Smooth muscle cell (in vitro differentiated cells): ENCODE measurements around the gene RPL35A. TPM values are rescaled to one million over a fixed set of nuclear protein-coding genes. Genes with fewer than 3 reads are reported as not detected.

Experiments
- DNase-seq: peaks from one replicate; lab custom pipeline; 2025; ENCODE audit not compliant: unreplicated experiment; lab: John Stamatoyannopoulos, UW
- H2AFZ ChIP-seq: fragments of 200-600 bp; sonication (generic); 2 replicates; pipeline ENCODE4 v1.6.0; 2016; ENCODE audit warnings: antibody characterized with exemption, low read depth, mild to moderate bottlenecking
- H3F3A ChIP-seq: fragments of 200-600 bp; sonication (generic); 2 replicates; pipeline ENCODE4 v1.6.0; 2017; ENCODE audit warnings: antibody characterized with exemption, low read depth
- H3K27ac ChIP-seq: fragments of 200-600 bp; sonication (generic); 2 replicates; pipeline ENCODE4 v1.5.1; 2016; ENCODE audit warnings: low read depth, mild to moderate bottlenecking
- H3K27me3 ChIP-seq: fragments of 200-600 bp; sonication (generic); 2 replicates; pipeline ENCODE4 v1.6.1; 2016; ENCODE audit warnings: low read depth, mild to moderate bottlenecking
- H3K36me3 ChIP-seq: fragments of 200-600 bp; sonication (generic); 2 replicates; pipeline ENCODE4 v1.5.1; 2016; ENCODE audit warnings: low read depth
- H3K4me1 ChIP-seq: fragments of 200-600 bp; sonication (generic); 2 replicates; pipeline ENCODE4 v1.5.1; 2016; ENCODE audit warnings: low read depth
- H3K4me2 ChIP-seq: fragments of 200-600 bp; sonication (generic); 2 replicates; pipeline ENCODE4 v1.6.0; 2016; ENCODE audit warnings: mild to moderate bottlenecking
- H3K4me3 ChIP-seq: fragments of 200-600 bp; sonication (generic); 2 replicates; pipeline ENCODE4 v1.5.1; 2016; ENCODE audit warnings: mild to moderate bottlenecking
- H3K79me2 ChIP-seq: fragments of 200-600 bp; sonication (generic); 2 replicates; pipeline ENCODE4 v1.6.0; 2016; ENCODE audit warnings: low read depth, mild to moderate bottlenecking
- H3K9ac ChIP-seq: fragments of 200-600 bp; sonication (generic); 2 replicates; pipeline ENCODE4 v1.6.0; 2016; ENCODE audit warnings: low read depth
- H3K9me3 ChIP-seq: fragments of 200-600 bp; sonication (generic); replicated peaks from 2 replicates; pipeline ENCODE4 v1.5.1; 2016; ENCODE audit warnings: low read depth
- H4K20me1 ChIP-seq: fragments of 200-600 bp; sonication (generic); 2 replicates; pipeline ENCODE4 v1.6.0; 2016; ENCODE audit warnings: low read depth
- CTCF ChIP-seq: fragments of 200-600 bp; sonication (generic); IDR thresholded peaks from 2 replicates; pipeline ENCODE4 v1.5.1; 2017; ENCODE audit warnings: borderline replicate concordance, mild to moderate bottlenecking, antibody characterized with exemption; ENCODE audit not compliant: insufficient read depth, poor library complexity, severe bottlenecking
- WGBS: methylation state at CpG from one replicate; pipeline ENCODE4 v1.1.7; 2016; ENCODE audit warnings: low lambda C conversion rate; 5-methylcytosine and 5-hydroxymethylcytosine counted together
- polyA plus RNA-seq: library from polyadenylated mRNA; unstranded; fragments of >200 nt; fragmentation: Nextera tagmentation; extraction: Ambion mirVana; gene quantifications from 2 replicates; pipeline ENCODE4 v1.2.1, GENCODE V29; 2016
- total RNA-seq: library from RNA; depleted of rRNA; stranded (reverse); fragments of >200 nt; gene quantifications from 2 replicates; pipeline ENCODE4 v1.2.3, GENCODE V29; 2014

RPL35A gene
- total and polyA plus RNA-seq, 2 experiments from 2014 or later = 778 to 1,156 TPM

- peak within 1 kb of the TSS; percentile 72 for H3K4me3 ChIP-seq
- TF ChIP-seq CTCF = no peak
- peaks cover 15% of the 10 kb centered on the region for H3K4me1 ChIP-seq
- H3F3A ChIP-seq = peaks cover 40% of the 10 kb centered on the region
- peak within 1 kb of the TSS; percentile 86 for H3K9ac ChIP-seq
- H3K79me2 ChIP-seq = no peaks in the 10 kb centered on the region
- peak within 1 kb of the TSS; percentile 86 for H3K27ac ChIP-seq
- no peaks in the 10 kb centered on the region for H3K27me3 ChIP-seq
- 1% methylated on average over 62 of the region's 62 CpGs for WGBS
- H3K36me3 ChIP-seq = no peaks in the 10 kb centered on the region
- H3K4me2 ChIP-seq = peak within 1 kb of the TSS; percentile 87
- no peaks in the 10 kb centered on the region for H3K9me3 ChIP-seq
- peak within 1 kb of the TSS; percentile 83 for H2AFZ ChIP-seq
- peaks cover 11% of the 10 kb centered on the region for H4K20me1 ChIP-seq
- peak; percentile 77 for DNase-seq
Observed at GRCh38 chr3:197959891-197960693, 10.1 kb downstream of the RPL35A start, which contains the start of gene LMLN. Gene LMLN (plus strand): TSS chr3:197960217. CDS start chr3:197960246, 29 bp downstream.

GRCh38 chr3:197960694-197961581 lies 10.9 kb downstream of the RPL35A start:
- peaks cover 15% of the 10 kb centered on the region for H3K4me1 ChIP-seq
- WGBS = 26% methylated on average over 23 of the region's 23 CpGs
- TF ChIP-seq CTCF = no peak

GRCh38 chr3:197961582-197961945 lies 11.6 kb downstream of the RPL35A start:
- Histone ChIP-seq H3K27me3 (no peaks in the 10 kb centered on the region), H3K36me3 (no peaks in the 10 kb centered on the region), H3K9ac (no peak overlapping the region), H3K4me1 (peaks cover 15% of the 10 kb centered on the region), H3F3A (peaks cover 26% of the 10 kb centered on the region), H3K27ac (no peak overlapping the region), H3K4me3 (no peak overlapping the region), H3K4me2 (no peak overlapping the region), H2AFZ (no peak overlapping the region), H3K9me3 (no peaks in the 10 kb centered on the region), H4K20me1 (no peaks in the 10 kb centered on the region), H3K79me2 (no peaks in the 10 kb centered on the region)
- no peak for DNase-seq
- TF ChIP-seq CTCF = no peak
- WGBS = 94% methylated on average over 9 of the region's 9 CpGs

More at GRCh38 chr3:197960694-197961581, 10.9 kb downstream of the RPL35A start:
- H4K20me1 ChIP-seq = peaks cover 4% of the 10 kb centered on the region
- peak overlapping the region; percentile 83 for H2AFZ ChIP-seq
- H3K4me3 ChIP-seq = peak overlapping the region; percentile 72
- H3F3A ChIP-seq = peaks cover 32% of the 10 kb centered on the region
- H3K4me2 ChIP-seq = peak overlapping the region; percentile 87
- H3K79me2 ChIP-seq = no peaks in the 10 kb centered on the region
- H3K27me3 ChIP-seq = no peaks in the 10 kb centered on the region
- H3K36me3 ChIP-seq = no peaks in the 10 kb centered on the region
- DNase-seq = no peak
- H3K9me3 ChIP-seq = no peaks in the 10 kb centered on the region
- peak overlapping the region; percentile 86 for H3K27ac ChIP-seq
- H3K9ac ChIP-seq = peak overlapping the region; percentile 86
